NB4 (cell line): ENCODE measurements around the gene WDR19.

Experiments used
- DNase-seq: peaks from one replicate; pipeline ENCODE4 v3.0.0; 2010; ENCODE audit warnings: low read depth
- H3K4me3 ChIP-seq: one replicate; pipeline ENCODE4 v1.5.1; 2011; ENCODE audit warnings: mild to moderate bottlenecking, low read depth, low read length, moderate library complexity
- CTCF ChIP-seq: IDR thresholded peaks from one replicate; pipeline ENCODE4 v1.5.1; 2012; ENCODE audit warnings: low read depth, low read length
- MAX ChIP-seq: IDR thresholded peaks from 2 replicates; pipeline ENCODE4 v1.6.1; 2011; ENCODE audit warnings: low read depth, low read length
- MYC ChIP-seq: IDR thresholded peaks from 2 replicates; pipeline ENCODE4 v1.6.1; 2011; ENCODE audit warnings: low read depth, low read length
- POLR2A ChIP-seq: IDR thresholded peaks from 2 replicates; pipeline ENCODE4 v1.6.1; 2011; ENCODE audit warnings: mild to moderate bottlenecking; ENCODE audit not compliant: insufficient read length; ENCODE audit errors: extremely low read depth

The WDR19 gene

GRCh38 chr4:39319676-39320075, 137.3 kb downstream of the WDR19 start:
- no peak overlapping the region for H3K4me3 ChIP-seq
- TF ChIP-seq MYC (no peak), CTCF (no peak), MAX (no peak), POLR2A (no peak)
- peak; percentile 20 for DNase-seq

- TF ChIP-seq CTCF (no peak), MYC (no peak), MAX (no peak), POLR2A (no peak)
- no peak for DNase-seq
- H3K4me3 ChIP-seq: no peak overlapping the region
Observed at GRCh38 chr4:39320381-39321115, 138.2 kb downstream of the WDR19 start.

- H3K4me3 ChIP-seq: no peak overlapping the region
- no peak for TF ChIP-seq MAX
- TF ChIP-seq POLR2A: no peak
- no peak for TF ChIP-seq CTCF
- no peak for TF ChIP-seq MYC
- no peak for DNase-seq
Observed at GRCh38 chr4:39323821-39324220, 141.5 kb downstream of the WDR19 start.

GRCh38 chr4:39324446-39324845, 142.1 kb downstream of the WDR19 start:
- TF ChIP-seq CTCF (no peak), POLR2A (no peak), MAX (no peak), MYC (no peak)
- H3K4me3 ChIP-seq: no peak overlapping the region
- DNase-seq: no peak

- no peak for DNase-seq
- no peak overlapping the region for H3K4me3 ChIP-seq
- TF ChIP-seq POLR2A (no peak), MYC (no peak), CTCF (no peak), MAX (no peak)
Observed at GRCh38 chr4:39324897-39325613, 142.7 kb downstream of the WDR19 start.
